Bronchial epithelial cell (primary cell): ENCODE measurements around the gene CMYA5. TPM values are rescaled to one million over a fixed set of nuclear protein-coding genes. Genes with fewer than 3 reads are reported as not detected.

Experiments
- DNase-seq: peaks from one replicate; pipeline ENCODE4 v3.0.0-alpha.2; 2010; ENCODE audit warnings: low read depth
- FAIRE-seq: peaks from 2 replicates; lab custom pipeline; 2011; peaks lifted over from hg19 to GRCh38; lab: Jason Lieb, UNC
- H3K27me3 ChIP-seq: 2 replicates; pipeline ENCODE4 v1.5.1; 2011; ENCODE audit warnings: low read length; ENCODE audit not compliant: control insufficient read depth, insufficient read depth
- H3K36me3 ChIP-seq: 2 replicates; pipeline ENCODE4 v1.5.1; 2011; ENCODE audit warnings: low read length; ENCODE audit not compliant: control insufficient read depth, insufficient read depth
- H3K4me3 ChIP-seq: 2 replicates; pipeline ENCODE4 v1.5.1; 2011; ENCODE audit warnings: mild to moderate bottlenecking, low read depth, low read length, control low read depth
- total RNA-seq: library from RNA; depleted of rRNA; stranded (reverse); fragments of >200 nt; gene quantifications from 2 replicates; pipeline ENCODE4 v1.2.1, GENCODE V29; 2014
- TF ChIP-seq, protein P1 (sequence below): IDR thresholded peaks from 2 replicates; pipeline ENCODE4 v1.5.1; 2011; ENCODE audit warnings: mild to moderate bottlenecking, moderate library complexity, low read length, control low read depth, inconsistent platforms; ENCODE audit not compliant: insufficient read depth, severe bottlenecking

The CMYA5 gene
- total RNA-seq, 1 donor from 2014 or later = 0.26 TPM

DNA sequence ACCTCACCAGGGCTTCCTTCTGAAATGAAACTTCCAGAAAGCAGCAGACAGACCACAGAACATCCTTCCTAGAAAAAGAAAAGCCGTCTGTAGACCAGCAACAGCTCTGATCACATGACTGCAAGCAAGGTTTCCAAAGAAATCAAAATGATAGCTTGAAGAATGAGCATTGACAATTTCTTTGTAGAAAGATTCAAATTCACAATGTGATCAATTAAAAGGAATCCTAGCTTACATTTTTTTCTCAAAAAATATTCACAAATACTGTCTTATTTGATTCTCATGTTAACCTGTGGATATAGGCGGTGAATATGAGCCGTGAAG lies 156.5 kb downstream of the CMYA5 start:
- no peaks in the 10 kb centered on the region for H3K27me3 ChIP-seq
- no peaks in the 10 kb centered on the region for H3K36me3 ChIP-seq
- H3K4me3 ChIP-seq = no peak overlapping the region
- FAIRE-seq (no peak), DNase-seq (no peak)
- TF ChIP-seq, protein P1, sequence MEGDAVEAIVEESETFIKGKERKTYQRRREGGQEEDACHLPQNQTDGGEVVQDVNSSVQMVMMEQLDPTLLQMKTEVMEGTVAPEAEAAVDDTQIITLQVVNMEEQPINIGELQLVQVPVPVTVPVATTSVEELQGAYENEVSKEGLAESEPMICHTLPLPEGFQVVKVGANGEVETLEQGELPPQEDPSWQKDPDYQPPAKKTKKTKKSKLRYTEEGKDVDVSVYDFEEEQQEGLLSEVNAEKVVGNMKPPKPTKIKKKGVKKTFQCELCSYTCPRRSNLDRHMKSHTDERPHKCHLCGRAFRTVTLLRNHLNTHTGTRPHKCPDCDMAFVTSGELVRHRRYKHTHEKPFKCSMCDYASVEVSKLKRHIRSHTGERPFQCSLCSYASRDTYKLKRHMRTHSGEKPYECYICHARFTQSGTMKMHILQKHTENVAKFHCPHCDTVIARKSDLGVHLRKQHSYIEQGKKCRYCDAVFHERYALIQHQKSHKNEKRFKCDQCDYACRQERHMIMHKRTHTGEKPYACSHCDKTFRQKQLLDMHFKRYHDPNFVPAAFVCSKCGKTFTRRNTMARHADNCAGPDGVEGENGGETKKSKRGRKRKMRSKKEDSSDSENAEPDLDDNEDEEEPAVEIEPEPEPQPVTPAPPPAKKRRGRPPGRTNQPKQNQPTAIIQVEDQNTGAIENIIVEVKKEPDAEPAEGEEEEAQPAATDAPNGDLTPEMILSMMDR = no peak

DNA sequence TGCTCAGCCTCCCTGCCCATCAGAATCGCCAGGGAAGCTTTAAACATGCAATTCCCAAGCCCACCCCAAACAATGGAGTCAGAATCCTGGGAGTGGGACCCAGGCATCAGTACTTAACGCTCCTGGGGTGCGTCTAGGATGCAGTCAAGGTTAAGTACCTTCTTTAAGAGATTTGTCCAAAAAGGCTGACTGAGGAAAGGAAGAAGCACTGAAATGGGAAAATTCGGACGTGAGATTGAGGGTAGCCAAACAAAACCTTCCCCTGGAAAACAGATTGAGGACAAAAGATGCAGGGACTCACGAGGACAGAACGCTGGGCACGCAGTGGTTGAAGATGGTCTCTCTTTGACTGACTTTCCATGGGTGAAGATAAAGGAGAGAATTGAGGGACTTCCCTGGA lies 157.9 kb downstream of the CMYA5 start:
- Histone ChIP-seq H3K27me3 (no peaks in the 10 kb centered on the region), H3K4me3 (no peak overlapping the region), H3K36me3 (no peaks in the 10 kb centered on the region)
- TF ChIP-seq, protein P1 = no peak
- FAIRE-seq (no peak), DNase-seq (no peak)

DNA sequence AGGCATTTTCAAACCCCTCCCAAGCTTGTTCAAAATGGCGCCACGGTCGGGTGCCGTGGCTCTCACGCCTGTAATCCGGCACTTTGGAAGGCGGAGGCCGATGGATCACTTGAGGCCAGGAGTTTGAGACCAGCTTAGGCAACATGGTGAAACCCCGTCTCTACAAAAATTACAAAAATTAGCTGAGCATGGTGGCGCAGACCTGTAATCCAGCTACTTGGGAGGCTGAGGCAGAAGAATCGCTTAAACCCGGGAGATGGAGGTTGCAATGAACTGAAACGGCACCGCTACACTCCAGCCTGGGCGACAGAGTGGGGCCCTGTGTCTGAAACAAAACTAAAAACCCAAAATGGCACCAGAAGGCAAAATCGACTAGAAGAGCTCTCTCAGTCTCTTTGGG lies 159.4 kb downstream of the CMYA5 start:
- H3K27me3 ChIP-seq = no peaks in the 10 kb centered on the region
- FAIRE-seq = no peak
- H3K36me3 ChIP-seq = no peaks in the 10 kb centered on the region
- no peak for DNase-seq
- TF ChIP-seq, protein P1 = no peak
- no peak overlapping the region for H3K4me3 ChIP-seq

Other genes starting within 250 kb of the CMYA5 start
- gene HOMER1, start 175.7 kb upstream of the CMYA5 start, total RNA-seq = 20.5 and 40.3 TPM in 2 replicates
- gene TENT2, start 77.4 kb upstream of the CMYA5 start, total RNA-seq = 21.6 and 32.4 TPM in 2 replicates